Loucy (cell line): Measurements from ENCODE around the gene UVSSA.

ENCODE experiments used
- EZH2phosphoT487 ChIP-seq: fragments of 200-600 bp; IDR thresholded peaks from 2 replicates; pipeline ENCODE4 v1.6.1; 2018; ENCODE audit warnings: antibody characterized with exemption, mild to moderate bottlenecking, moderate library complexity, borderline replicate concordance
- TF ChIP-seq, protein P1 (sequence below): fragments of 200-600 bp; sonication (generic); conservative IDR thresholded peaks from 2 replicates; pipeline ENCODE4 v1.5.1; 2014; ENCODE audit warnings: mild to moderate bottlenecking, antibody characterized with exemption, low read length

DNA sequence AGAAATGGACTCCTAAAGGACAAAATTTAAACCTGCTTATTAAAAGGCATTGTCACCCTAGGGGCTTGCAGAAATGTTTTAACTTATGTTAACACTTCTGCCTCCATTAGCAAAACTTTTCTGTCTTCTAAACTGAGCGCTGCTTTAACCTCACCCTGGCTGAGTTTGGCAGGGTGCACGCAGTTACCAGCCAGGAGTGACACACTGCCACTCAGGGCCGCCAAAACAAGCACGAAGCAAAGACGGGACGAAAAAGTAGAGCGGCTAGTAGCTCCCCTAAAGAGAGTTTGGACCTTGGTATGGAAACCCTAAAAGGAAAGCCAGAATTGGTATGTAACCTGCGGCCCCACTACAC is 23.8 kb upstream of the UVSSA start:
- TF ChIP-seq EZH2phosphoT487 = no peak
- TF ChIP-seq, protein P1, sequence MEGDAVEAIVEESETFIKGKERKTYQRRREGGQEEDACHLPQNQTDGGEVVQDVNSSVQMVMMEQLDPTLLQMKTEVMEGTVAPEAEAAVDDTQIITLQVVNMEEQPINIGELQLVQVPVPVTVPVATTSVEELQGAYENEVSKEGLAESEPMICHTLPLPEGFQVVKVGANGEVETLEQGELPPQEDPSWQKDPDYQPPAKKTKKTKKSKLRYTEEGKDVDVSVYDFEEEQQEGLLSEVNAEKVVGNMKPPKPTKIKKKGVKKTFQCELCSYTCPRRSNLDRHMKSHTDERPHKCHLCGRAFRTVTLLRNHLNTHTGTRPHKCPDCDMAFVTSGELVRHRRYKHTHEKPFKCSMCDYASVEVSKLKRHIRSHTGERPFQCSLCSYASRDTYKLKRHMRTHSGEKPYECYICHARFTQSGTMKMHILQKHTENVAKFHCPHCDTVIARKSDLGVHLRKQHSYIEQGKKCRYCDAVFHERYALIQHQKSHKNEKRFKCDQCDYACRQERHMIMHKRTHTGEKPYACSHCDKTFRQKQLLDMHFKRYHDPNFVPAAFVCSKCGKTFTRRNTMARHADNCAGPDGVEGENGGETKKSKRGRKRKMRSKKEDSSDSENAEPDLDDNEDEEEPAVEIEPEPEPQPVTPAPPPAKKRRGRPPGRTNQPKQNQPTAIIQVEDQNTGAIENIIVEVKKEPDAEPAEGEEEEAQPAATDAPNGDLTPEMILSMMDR = no peak
